RPMI8226 (cell line): ENCODE results near the gene CFI.

Experiments used
- DNase-seq: peaks from one replicate; pipeline ENCODE4 v3.0.0-alpha.2; 2015

The CFI gene

DNA sequence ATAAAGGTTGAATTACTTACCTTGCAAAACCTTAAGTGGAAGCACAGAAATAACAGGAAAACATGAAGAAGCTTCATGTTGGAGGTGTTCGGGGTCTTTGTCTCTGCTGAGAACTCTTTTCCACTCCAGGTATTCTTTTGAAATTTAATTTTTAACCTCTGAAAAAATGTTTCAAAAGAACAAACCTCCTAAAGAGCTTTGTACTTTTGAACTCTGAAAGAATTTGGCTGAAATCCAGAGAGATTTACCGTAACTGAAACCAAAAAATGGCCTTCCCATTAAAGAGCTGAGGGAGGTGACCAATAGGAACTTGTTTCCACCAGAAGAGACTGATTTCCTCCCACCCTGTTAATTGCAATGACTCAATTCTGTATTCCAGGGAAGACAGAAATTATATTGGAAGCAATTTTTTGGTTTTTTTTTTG lies at the start of gene CFI:
Gene CFI (minus strand): TSS at position 105 of the 425 bp plus-strand sequence. CDS start 28 bp downstream, at position 77.
- DNase-seq: peak; percentile 44

- no peak for DNase-seq
Measured at GRCh38 chr4:109850601-109851000, 48.8 kb upstream of the CFI start.

DNA sequence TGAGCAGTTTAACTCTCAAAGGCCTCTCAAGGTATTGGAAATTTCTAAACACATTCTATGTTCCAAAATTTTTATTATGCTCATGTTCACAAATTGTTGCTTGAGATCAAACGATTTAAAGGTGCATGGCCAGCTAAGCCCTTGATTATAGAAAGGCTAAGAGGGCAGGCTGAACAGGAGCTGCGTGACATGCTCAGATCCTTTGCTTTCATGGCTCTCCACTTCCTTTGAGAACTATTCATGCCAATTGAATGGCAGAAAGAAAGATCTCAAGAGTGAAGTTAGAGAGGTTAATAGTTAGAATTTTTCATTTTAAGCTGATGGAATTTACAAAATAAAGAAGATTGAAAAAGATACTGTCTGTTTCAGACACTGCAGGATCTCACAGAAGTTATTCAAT lies 46.7 kb upstream of the CFI start:
- no peak for DNase-seq

GRCh38 chr4:109847896-109848442 lies 46.2 kb upstream of the CFI start, which contains the start of gene LRIT3:
Gene LRIT3 (plus strand): TSS chr4:109848107. CDS start chr4:109848202, 95 bp downstream.
- DNase-seq: no peak

- no peak for DNase-seq
Measured at GRCh38 chr4:109846395-109847098, 44.7 kb upstream of the CFI start.

DNA sequence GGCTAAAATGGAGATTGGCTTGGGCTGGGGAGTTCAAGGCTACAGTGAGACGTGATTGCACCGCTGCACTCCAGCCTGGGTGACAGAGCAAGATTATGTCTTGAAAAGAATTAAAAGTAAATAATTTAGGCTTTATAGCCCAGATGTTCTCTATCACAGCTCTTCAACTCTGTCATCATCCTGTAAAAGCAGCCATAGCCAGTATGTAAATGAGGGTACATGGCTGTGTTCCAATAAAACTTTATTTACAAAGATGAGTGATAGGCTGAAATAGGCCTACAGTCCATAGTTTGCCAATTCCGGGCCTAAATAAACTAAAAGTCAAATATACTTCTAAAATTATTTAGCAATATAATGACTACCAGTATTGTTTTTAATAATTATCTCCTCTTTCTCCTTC lies 35.2 kb upstream of the CFI start:
- no peak for DNase-seq

- no peak for DNase-seq
Measured at GRCh38 chr4:109833756-109834155, 32.0 kb upstream of the CFI start.

GRCh38 chr4:109827672-109828071 lies 25.9 kb upstream of the CFI start, which contains the start of gene RRH:
Gene RRH (plus strand): TSS chr4:109827972. CDS start chr4:109828028, 56 bp downstream.
- no peak for DNase-seq

DNA sequence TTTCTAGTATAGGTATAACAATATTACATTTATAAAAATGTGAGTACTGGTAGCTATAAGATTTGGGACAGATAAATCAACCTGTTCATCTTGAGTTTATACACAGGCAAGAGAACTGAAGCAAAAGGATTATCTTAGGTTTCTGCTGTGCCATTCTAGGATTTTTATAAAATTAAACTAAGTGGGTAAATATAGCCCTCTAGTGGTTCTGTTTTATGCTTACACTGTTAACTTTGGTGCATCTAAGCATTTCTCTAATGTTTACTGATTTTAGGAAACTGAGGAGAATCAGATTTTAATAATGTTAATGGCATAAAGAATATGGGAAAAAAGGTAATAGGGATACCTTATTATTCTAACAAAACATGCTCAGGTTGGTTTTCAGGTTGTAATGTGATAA lies 24.9 kb upstream of the CFI start:
- peak; percentile 4 for DNase-seq

DNA sequence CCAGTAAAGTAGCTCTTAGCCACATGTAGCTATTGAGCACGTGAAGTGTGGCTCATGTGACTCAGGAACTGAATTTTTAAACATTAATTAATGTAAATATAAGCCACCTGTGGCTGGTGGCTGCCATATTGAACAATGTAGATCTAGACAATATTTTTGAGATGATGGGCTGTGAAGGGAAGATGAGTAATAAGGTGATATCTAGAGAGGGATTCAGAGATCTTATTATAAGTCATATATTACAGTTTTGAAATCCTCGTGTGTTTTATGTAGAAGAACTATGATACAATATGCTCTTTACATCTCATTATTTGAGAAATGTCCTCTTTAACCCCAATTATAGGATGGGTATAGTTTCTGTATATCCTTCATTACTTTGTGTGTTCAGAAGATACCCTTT lies 19.4 kb upstream of the CFI start:
- no peak for DNase-seq

GRCh38 chr4:109820563-109820962 lies 18.8 kb upstream of the CFI start:
- DNase-seq: no peak

DNA sequence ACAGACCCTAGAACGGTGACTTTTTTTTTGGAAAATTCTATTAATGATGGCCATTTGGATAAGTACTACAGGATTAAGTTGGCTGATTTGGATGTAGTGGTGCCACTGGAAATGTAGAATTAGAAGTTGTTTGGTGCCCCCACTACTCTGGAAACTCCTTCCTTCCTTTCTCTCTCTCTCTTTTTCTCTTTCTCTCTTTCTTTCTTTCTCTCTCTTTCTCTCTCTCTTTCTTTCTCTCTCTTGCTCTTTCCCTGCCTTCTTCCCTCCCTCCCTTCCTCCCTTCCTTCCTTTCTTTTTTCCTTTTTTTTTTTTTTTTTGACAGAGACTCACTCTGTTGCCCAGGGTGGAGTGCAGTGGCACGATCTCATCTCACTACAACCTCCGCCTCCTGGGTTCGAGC lies 16.5 kb upstream of the CFI start:
- DNase-seq: no peak

DNA sequence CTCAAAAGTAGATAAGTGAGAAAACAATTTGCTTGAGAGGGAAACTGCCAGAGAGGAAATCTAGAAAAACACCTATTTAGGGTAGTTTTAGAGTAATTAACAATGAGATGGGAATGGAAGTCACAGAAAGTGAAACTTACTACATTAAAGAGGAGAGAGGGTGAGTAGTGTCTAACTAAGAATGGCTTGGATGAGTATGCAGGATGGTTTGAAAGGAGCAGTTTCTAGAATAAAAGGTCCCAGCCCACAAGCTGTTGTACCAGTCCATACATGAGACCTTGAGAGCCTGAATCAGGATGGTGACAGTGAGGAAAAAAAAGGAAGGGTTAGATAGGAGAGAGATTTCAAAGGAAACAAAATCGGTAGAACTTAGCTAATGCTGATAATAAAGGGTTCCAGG lies 15.1 kb upstream of the CFI start:
- DNase-seq: no peak

DNA sequence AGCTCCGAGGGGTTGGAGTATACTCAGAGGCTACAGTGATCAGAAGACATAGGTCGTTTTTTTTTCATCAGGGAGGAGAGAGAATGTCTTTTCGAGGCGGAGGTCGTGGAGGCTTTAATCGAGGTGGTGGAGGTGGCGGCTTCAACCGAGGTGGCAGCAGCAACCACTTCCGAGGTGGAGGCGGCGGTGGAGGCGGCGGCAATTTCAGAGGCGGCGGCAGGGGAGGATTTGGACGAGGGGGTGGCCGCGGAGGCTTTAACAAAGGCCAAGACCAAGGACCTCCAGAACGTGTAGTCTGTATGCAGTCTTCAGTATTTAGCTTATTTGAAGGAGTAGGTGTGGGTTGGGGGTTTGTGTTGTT lies 14.3 kb upstream of the CFI start:
- peak; percentile 9 for DNase-seq

DNA sequence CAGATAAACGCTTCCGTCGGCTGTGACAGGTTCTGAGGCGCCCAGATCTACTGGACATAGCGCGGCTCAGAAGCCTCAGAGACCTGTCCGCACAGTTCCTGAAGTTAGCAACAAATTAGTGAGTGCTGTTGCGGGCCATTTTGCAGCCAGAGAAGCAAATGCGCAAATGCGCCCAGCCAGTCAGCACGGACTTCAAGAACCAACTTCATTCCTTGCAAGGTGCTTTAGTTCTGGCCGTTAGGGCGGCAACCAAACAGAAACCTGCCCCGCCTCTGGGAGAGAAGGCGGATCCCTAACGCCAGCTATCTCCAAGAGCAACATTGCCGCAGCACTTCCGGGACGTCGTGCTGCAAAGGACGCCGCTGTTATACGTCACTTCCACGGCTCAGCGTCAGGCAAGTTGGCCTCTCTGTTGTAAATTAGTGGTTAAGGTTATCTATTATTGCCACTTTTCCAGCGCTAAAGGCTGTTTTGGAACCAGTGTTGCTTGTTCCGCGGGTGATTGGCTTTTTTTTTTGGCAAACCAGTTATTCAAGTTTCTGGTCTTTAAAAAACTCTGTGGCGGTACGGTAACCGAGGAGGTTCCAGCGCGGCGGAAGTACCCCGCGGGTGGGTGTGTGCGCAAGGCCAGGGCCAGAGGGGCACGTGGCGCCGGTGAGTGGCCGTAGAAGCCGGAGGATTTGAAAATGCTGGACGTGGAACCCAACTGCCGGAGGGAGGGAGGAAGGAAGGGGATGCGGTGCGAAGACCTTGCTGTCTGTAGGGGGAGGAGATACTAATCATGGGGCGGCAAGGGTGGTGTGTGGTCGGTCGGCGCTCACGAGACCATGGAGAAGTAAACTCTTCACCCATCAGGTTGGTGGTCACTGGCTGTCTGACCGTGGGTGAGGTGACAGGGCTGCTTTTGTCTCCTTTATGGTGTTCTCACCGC lies 13.6 kb upstream of the CFI start, which contains the start of gene GAR1:
Gene GAR1 (plus strand): TSS at position 612 of the 931 bp plus-strand sequence. CDS start 403 bp downstream, outside the sequence.
- peak; percentile 93 for DNase-seq

- DNase-seq: no peak
Measured at GRCh38 chr4:109811707-109812106, 9.9 kb upstream of the CFI start.

DNA sequence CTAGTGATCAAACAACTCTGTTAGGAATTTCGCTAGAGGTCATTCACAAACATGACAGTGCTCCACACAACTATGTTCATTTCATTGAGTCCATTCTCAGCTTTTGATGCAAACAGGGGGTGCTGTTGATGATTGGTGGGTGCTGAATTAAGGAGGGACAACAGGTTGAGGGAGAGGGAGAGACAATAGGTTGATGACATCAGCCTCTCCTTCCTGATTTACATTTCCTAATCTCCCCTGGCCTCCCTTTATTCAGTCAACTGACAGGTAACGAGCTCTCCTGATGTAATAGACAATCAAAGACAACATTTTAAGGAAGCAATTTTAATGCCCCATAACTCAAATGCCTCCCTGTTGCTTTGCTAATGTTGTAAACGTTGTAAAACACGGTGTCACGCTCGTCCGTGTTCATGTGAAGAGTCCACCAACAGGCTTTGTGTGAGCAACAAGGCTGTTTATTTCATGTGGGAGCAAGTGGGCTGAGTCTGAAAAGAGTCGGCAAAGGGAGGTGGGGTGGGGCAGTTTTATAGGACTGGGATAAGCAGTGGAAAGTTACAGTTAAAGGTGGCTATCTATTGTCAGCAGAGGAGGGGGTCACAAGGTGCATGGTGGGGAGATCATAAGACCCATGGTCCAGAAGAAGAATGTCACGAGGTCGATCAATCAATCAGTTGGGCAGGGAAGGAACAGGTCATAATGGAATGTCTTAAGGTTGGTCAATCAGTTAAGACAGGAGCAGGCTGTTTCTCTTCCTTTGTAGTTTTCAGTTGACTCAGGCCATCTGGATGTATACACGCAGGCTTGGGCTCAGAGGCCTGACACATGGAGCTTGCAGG lies 9.0 kb upstream of the CFI start:
- DNase-seq: no peak

DNA sequence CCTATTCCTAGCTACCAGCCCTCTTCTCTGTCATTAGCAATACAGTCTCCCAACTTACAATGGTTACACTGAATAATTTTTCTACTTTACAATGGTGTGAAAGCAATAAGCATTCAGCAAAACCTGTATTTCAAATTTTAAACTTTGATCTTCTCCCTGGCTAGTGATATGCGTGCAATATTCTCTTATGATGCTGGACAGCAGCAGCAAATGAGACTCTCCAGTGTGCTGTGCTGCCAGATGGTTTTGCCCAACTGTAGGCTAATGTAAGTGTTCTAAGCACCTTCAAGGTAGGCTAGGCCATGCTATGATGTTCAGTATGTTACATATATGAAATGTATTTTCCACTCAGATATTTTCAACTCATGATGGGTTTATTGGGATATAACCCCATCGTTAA lies 7.9 kb upstream of the CFI start:
- DNase-seq: no peak

GRCh38 chr4:109803924-109804571 lies 2.2 kb upstream of the CFI start:
- DNase-seq: peak; percentile 45

DNA sequence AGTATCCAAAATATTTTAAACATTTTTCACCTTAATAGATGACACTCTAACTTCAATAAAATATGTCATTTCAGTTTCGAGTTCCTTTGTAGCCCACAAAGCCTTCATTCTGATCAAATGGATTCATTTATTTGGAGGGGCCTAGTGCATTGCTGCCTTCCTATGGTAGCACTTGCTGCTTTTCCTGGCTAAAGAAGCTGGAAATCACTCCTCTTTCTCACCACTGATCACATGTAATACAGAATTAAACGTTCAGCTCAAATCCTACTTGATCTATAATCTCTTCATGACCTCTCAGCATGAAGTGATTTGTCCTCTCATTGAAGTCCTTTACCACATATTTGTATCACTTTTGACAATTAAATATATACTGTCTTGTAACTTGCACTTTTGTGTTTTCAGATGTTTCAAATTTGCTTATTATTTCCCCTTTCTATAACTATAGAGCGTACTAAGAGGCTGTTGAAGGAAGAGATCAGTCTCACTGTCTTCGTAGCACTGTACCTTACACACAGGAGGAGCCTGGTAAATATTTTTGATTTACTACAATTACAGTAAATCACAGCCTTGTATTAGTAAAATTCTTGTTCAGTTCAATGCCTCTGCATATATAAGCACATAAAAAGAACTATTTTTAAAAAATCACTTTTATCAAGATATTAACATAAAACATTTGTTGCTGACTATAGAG lies 555 bp downstream of the CFI start:
- no peak for DNase-seq

DNA sequence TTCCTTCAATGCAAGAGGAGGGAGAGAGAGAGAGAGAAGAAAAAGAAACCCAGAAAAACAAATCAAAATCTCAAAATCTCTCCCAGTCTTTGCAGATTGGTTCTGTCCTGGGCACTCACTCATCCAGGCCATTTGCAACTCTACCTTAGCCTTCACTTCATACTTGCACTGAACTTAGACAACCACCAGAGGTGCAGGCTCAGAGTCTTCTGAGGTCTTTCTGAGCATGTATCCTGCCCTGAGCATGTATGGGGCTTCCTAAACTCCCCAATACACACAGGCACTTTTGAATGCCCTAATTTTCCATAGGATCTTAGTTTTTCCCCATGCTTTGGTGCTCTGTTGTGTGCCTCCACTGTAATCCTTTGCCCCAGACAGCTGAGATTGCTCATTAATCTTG lies 2.9 kb downstream of the CFI start:
- DNase-seq: no peak
